T-helper 2 cell treated with Interferon-gamma antibody and Interleukin-4, amounts not matched to agents 100 ng/mL and 5 ng/mL, for 36 hours (primary cell): ENCODE measurements around the gene STAU1. TPM values are rescaled to one million over a fixed set of nuclear protein-coding genes. Genes with fewer than 3 reads are reported as not detected.

Source experiments
- intact Hi-C: fragments of 100-400 bp; cut with micrococcal nuclease; formaldehyde crosslinking; loops from one replicate; pipeline ENCODE4 v1.15.1; 2023
- total RNA-seq: library from RNA; stranded (reverse); gene quantifications from 2 replicates; pipeline ENCODE4 v1.2.3, GENCODE V29; 2022

STAU1 gene, protein sequence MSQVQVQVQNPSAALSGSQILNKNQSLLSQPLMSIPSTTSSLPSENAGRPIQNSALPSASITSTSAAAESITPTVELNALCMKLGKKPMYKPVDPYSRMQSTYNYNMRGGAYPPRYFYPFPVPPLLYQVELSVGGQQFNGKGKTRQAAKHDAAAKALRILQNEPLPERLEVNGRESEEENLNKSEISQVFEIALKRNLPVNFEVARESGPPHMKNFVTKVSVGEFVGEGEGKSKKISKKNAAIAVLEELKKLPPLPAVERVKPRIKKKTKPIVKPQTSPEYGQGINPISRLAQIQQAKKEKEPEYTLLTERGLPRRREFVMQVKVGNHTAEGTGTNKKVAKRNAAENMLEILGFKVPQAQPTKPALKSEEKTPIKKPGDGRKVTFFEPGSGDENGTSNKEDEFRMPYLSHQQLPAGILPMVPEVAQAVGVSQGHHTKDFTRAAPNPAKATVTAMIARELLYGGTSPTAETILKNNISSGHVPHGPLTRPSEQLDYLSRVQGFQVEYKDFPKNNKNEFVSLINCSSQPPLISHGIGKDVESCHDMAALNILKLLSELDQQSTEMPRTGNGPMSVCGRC
- total RNA-seq = 48.6 and 51.0 TPM in 2 replicates

DNA sequence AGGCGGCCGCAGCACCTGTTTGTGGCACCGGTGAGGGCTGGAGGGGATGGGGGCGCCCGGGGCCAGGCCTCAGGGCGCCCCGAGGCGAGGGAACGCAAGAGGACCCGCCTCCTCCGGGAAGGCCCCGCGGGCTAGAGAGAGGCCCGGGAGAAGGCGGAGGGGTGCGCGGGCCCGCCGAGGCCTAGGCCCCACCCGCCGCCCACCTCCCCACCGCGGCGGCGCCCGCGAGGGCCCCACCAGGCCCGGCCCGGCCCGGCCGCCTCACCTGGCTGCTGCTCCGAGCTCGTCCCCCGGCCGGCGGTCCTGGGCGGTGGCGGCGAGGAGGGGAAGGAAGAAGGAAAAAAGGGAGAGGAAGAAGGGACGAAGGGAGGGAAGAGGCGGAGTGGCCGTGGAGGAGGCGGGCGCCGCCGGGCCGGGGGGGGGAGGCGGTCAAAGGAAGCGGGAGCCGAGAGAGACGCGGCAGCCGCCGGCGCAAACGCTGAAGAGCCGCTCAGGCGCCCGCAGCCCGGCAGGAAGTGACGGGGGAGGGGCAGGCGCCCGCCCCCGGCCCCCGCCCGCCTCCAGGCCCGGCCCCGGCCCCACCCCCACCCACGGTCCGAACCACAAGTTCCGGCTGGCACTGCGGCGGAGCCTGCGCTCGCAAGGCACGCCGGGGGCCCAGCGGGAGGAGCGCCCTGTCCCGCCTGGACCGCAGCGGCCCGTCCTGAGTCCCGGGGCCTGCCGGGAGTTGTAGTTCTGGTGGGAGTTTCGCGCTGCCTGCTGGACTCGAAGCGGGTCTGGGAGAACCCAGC is at the start of gene STAU1:
STAU1 (minus strand) TSS at position 484 of the 791 bp plus-strand sequence. CDS start 22,133 bp downstream, outside the sequence.
- intact Hi-C loops = loop anchor here (1.0 to 2.0 kb wide), 4 partner anchors 21 to 142 kb away; partner anchors contain the start of genes CSE1L, DDX27 and ZNFX1

DNA sequence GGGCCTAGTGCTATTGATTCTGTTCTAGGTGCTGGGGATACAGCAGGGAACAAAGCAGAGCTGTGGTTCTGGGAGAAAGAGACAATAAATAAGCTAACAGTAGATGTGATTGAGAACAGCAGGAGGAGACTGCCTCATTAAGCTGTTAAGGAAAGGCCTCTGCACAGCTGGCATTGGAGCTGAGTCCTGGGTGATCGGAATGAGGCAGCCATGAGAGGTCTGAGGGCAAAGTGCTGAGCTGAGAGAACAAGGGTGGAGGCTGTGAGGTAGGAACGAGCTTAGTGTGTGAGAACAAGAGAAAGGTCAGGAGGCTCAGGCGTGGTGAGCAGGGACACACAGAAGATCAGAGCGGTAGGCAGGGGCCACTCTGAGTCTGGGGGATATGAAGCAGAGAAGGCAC is 49.4 kb upstream of the STAU1 start:
- intact Hi-C loops = no loop called here

DNA sequence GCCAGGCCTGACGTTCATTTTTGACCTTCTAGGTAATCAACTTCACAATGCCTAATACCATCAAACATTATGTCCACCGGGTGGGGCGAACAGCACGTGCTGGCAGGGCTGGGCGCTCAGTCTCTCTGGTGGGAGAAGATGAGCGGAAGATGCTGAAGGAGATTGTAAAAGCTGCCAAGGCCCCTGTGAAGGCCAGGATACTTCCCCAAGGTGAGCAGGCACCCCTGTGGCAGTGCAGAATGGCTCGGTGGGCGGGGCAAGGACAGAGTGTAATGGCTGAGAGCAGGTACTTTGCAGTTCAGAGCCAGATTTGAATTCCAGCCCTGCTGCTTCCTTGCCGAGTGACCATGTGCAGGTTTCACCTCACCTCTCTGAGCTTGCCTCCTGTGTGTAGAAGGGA is 48.2 kb upstream of the STAU1 start:
- intact Hi-C loops = no loop called here

DNA sequence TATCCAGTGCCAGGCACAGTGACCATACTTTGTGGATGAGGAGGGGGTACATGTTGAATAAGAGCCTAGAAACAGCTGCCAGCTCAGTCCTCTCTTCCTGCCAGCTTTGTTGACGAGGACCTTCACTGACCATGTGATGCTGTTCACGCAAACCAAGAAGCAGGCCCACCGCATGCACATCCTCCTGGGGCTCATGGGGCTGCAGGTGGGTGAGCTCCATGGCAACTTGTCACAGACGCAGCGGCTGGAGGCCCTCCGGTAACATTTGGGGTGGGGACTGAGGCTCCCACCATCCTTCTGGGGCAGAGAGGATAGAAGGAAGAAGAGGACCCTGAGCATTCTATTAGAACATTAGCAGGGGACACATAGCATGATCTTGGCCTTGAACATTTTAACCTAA is 46.7 kb upstream of the STAU1 start:
- intact Hi-C loops = no loop called here

DNA sequence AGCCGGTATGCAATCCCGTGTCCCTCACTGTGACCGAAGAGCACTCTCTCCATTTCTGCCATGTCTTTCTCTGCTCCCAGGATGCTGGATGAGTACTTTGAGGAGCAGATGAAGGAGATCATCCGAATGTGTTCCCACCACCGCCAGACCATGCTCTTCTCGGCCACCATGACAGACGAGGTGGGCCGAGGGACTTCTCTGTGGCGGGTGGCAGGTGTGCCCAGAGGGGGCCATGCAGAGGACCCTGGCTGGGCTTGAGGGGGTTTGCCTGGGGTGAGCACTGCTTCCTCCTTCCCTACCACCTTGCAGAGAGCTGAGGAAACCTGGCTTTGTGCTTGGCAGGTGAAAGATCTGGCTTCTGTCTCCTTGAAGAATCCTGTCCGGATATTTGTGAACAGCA is 45.1 kb upstream of the STAU1 start:
- intact Hi-C loops = no loop called here

DNA sequence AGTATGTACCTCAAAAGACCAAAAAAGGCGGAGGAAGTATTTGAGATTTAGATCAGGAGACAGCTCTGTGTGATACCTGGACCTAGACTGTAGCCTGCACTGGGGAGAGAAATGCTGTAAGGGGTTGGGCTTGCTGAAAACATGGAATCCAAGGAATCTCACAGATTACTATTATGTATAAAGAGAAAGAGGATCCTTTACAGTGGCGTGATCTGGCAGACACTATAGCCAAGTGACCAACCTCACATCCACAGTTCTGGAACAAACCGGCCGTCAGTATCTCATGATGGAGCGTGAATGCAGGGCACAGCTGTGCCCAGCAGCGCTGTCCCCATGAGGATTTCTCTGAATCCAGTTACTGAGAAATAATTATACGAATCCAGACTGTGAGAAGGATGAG is 43.3 kb upstream of the STAU1 start:
- intact Hi-C loops = no loop called here

DNA sequence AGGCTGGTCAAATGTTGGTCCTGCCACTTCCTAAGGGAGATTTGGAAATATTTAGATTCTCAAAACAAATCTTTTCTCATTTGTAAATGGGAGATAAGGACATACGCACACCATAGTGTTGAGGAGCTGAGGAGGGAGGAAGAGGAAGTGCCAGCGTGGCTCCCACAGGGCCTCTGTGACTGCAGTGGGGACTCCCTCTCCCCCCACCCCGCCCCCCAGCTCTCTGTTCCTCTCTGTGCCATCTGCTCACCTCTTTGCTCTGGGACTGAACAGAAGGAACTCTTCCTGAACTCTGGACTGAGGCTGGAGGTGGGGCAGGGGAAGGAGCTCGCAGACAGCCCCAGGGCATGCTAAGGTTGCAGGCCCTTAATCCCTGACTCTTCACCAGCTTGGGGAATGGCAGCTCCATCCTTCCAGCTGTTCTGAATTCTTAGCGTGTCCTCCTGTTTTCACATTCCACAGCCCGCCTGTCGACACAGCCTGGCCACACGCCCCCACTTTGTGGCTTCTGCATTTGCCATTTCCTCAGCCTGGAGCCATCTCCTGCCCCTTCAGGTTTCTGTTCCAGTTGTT is 42.5 kb upstream of the STAU1 start:
- intact Hi-C loops = no loop called here

DNA sequence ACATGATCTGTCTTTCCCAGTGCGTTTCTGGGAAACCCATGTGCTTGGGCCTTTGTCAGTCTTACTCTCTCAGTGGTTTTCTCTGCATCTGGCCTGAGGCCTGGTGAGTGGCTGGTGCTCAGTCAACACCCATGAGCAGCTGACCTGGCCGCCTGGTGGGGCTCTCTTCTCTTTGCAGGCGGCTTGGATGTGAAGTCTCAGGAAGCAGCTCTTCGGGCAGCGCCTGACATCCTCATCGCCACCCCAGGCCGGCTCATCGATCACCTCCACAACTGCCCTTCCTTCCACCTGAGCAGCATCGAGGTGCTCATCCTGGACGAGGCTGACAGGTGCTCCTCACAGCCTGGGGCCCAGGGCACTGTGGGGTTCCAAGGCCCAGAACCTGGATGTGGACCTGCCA is 41.9 kb upstream of the STAU1 start:
- intact Hi-C loops = no loop called here

DNA sequence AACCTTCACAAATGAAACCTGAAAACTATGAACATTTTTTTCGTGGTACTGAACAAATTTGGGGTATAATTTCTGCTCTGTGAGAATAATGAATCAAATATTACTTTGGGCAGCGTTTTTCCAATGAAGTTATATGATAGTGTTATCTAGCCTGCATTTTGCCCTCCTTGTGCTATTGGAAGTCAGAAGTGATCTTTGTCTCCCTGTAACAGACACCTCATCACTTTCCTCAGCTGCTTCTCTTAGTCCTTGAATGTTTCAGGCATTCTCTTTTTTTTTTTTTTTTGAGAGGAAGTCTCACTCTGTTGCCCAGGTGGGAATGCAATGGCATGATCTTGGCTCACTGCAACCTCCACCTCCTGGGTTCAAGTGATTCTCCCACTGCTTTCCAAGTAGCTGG is 41.2 kb upstream of the STAU1 start:
- intact Hi-C loops = no loop called here

DNA sequence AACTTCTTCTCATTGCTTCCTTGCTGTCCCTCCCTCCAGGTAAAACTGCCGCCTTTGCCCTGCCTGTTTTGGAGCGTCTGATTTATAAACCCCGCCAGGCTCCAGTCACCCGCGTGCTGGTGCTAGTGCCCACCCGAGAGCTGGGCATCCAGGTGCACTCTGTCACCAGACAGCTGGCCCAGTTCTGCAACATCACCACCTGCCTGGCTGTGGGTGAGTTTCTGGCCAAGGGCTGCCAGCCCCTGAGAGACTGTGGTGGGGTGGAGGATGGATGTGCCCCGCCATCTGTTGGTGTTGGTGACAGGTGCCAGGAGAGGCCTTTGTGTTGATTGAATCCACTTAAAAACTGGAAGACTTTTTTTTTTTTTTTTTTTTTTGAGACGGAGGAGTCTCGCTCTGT is 40.5 kb upstream of the STAU1 start:
- intact Hi-C loops = no loop called here

DNA sequence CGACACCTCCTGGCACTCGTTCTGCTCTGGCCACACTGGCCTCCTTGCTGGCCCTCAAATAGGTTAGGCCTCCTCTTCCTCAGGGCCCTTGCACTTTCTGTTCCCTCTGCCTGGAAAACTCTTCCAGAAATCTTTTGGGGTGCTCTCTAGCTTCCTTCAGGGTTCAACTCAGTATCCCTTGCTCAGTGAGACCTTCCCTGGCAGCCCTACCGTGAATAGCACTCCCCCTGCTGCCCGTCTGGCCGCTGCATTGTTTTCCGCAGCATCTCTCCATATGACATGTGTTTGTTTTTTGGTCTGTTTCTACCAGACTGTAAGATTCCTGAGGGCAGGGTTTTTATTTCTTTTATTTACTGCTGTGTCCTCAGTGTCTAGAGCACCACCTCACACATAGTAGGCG is 37.8 kb upstream of the STAU1 start:
- intact Hi-C loops = no loop called here

DNA sequence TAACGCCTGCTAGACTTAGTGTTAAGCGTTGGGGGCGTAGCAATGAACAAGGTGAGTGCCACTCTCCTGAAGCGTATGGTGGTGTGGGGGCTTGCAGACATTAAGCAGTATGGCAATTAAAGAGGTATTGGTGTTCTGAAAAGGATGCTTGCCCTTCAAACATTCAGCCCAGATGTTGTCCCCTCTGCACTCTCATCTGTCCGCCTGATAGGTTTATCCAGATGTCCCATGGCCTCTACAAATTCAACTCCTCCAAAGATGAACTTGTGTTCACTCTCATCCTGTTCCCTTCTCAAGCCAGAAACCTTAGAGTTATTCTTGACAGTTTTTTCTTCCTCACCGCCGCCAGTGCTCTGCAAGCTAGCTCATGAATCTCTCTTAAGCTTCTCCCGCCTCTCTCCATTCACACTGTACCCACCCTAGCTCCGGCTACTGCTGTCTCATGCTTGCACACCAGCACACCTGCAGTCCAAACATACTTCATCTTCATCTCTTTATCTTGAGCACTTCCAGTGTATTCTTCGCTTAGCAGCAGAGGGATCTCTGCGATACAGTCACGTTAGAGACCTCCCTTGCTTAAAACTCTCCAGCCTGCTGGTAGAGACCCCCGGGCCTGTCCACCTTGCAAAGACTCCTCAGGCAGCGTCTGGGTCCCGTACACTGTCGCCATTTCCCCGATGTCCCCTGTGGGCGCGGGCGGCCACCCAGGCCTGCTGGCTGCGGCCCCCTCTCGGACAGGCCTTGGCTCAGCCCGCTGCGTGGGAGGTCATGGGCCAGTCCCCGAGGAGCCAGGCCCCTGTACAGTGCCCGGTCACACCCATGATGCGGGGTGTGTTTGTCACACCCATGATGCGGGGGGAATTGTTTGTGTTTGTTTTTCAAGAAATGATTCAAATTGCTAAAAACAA is 32.0 kb upstream of the STAU1 start:
- intact Hi-C loops = loop anchor here (1.0 kb wide), 3 partner anchors 32 to 174 kb away; partner anchors contain the start of genes CSE1L, STAU1 and ZNFX1

DNA sequence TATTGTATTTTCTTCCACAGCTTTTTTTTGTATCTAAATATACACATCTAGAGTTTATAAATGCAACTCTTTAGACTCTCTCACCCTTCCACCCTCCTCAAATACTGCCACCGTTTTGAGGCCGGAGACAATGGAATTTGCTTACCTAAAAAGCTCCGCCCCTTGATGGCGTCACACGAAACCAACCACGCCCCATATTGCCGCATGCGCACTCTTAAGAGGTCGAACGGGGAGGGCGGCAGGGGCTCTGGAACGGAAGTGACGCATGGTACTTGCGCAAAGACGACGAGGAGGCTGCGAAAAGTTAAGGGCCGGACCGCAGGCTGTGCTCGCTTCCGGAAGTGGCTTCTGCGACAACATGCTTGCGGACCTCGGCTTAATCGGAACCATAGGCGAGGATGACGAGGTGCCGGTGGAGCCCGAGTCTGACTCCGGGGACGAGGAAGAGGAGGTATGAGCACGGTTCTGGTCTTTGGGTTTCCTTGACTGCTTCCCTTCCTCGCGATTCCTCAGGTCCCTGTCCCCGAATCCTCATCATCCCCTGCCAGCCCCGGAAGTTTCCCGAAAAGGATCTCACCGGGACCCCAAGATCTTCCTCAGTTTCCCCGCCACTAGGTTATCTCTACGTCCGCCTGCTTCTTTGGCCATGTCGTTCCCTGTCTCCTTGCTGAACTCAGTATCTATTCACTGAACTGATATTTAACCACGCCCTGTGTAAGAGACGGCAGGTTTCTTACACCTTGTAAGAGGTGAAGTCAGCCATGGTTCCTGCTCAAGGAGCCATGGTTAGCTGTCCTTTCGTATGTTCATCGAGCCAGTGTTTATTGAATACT is 31.2 kb upstream of the STAU1 start, which contains the start of gene DDX27:
DDX27 (plus strand) TSS at position 326 of the 833 bp plus-strand sequence; CDS start at position 359, 33 bp downstream.
- intact Hi-C loops = loop anchor here (1.0 kb wide), 3 partner anchors 31 to 173 kb away; partner anchors contain the start of genes CSE1L, STAU1 and ZNFX1

DNA sequence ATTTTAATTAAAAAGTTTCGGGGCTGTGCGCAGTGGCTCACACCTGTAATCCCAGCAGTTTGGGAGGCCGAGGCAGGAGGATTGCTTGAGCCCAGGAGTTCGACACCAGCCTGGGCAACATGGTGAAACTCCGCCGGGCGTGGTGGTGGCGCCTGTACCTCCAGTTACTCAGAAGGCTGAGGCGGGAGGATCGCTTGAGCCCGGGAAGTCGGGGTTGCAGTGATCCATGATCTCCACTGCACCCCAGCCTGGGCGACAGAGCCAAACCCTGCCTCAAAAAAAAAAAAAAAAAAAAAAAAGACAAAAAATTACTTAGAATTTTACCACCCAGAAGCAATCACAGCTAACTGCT is 30.6 kb upstream of the STAU1 start:
- intact Hi-C loops = loop anchor here (1.0 kb wide), 3 partner anchors 30 to 172 kb away; partner anchors contain the start of genes CSE1L, STAU1 and ZNFX1

DNA sequence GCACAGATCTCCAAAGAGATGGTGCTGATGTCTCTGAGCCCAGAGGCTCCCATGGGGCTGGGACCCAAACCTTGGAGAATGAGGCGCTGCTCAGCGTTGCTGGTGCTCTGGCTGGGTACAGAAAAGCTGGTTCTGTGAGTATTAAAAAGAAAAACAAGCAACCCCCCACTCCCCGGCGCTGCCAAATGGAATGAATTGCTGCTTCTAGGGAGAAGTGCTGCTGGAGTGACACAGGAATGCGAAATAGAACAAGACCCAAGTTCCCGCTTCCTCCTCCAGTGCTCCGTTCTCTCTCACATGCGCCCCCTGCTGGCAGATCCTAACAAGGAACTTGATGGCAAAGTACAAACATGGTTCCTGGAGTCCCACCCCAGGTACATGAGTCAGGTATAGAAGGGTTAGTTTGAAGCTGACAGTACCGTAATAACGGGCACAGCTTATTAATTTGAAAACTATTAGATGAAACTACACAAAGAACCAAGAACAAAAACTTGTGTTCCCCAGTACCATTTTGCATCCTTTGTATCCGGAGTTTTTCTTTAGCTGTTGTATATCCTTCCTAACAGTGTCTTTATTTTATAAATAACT is 29.0 kb upstream of the STAU1 start:
- intact Hi-C loops = loop anchor here (1.0 kb wide), 1 partner anchor 84 kb away; no protein-coding TSS in a partner anchor

DNA sequence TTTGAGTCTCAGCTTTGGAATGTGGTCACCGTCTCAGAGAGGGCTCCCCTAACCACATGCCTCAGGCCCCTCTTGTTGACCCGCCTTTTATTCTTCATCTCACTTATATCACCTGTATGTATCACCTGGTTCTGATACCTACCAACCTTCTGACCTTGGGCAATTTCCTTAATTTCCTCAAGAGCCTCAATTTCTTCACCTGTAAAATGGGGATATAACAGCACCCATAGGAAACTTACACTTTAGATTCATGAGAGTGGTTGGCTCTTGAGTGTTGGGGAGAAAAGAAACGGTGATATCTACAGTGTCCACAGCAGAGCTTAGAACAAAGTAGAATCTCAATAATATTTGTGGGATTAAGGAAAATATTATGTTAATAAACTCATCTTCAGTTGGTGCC is 27.1 kb upstream of the STAU1 start:
- intact Hi-C loops = no loop called here

DNA sequence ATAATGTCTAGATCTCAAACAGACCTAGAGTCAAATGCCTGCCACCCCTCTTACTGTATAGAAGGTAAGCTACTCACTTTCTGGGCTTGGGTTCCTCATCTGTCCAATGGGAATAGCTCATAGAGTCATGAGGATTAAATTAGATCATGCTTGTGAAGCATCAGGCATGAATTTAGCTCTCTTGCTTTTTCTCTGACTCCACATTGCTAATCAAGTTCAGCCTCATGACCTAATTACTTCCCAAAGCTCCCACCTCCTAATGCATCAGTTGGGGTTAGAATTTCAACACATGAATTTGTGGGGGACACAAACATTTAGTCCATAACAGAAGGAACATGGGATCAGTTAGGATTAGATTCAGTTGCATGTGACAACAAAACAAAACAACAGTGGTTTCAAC is 26.4 kb upstream of the STAU1 start:
- intact Hi-C loops = no loop called here

DNA sequence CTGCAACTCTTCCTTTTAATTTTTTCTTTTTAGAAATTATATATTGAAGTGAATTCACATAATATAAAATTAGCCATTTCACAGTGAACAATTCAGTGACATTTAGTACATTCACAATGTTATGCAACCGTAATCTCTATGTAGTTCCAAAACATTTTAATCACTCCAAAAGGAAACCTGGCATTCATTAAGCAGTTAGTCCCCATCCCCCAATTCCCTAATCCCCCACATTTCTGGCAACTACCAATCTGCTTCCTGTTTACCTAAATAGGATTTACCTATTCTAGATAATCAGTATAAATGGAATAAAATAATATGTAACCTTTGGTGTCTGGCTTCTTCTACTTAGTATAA is 22.6 kb upstream of the STAU1 start:
- intact Hi-C loops = no loop called here

DNA sequence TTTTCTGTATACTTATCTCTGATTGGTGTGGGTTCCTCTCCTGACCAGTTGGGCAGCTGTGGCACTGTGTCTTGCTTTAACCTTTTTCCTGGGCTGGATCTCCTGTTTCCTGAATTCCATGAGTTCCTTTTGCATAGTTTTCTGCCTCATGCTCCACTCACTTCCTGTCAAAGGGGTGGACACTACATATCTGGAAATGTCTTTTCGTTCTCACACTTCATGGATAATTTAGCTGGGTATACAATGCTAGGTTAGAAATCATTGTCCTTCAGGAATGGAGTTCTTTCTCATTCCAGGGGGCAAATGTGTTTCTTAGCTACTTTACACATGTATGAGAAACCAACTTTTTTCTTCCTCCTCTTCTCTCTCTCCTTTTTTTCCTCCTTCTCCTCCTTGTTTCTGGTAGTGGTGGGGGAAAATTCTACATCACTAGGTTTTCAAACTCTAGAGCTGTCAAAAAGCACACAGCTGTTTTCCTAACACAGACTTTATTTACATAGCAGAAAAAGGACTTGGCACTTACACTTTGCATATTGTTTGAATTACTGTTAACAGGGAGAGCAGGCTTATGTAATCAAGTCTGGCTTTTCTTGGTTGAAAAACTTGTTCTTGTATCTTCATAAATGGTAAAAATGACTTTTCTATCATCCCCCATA is 22.1 kb upstream of the STAU1 start:
- intact Hi-C loops = no loop called here
